GM19328 (cell line): ENCODE data around the gene ADK.
"Not testable (repeated sequence)": the region's sequence is repeated elsewhere in the genome, so short reads cannot be mapped to it uniquely, and the experiment has no call there.

Experiments used
- ATAC-seq: cut with Tn5 transposase; IDR thresholded peaks from one replicate; pipeline ENCODE4 v1.9.1; 2021; ENCODE audit warnings: mild to moderate bottlenecking, moderate library complexity; ENCODE audit not compliant: unreplicated experiment

The ADK gene

DNA sequence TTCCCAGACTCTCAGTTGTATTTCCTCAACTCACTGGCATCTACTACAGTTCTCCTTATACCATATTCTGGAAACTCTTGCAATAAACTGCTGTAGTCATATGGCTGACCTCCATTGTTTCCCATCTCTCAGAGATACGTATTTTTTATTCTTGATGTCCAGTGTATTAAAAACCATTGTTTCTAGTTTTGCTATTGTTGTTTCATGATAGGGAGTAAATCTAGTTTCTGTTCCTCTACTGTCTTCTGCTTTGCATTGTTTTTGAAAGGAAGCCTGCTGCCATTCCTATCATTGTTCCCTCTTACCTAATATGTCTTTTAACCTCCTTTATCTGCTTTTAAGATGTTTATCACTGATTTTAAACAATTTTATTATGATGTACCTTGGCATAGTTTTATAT, 255.0 kb downstream of the ADK start:
- ATAC-seq: no peak

DNA sequence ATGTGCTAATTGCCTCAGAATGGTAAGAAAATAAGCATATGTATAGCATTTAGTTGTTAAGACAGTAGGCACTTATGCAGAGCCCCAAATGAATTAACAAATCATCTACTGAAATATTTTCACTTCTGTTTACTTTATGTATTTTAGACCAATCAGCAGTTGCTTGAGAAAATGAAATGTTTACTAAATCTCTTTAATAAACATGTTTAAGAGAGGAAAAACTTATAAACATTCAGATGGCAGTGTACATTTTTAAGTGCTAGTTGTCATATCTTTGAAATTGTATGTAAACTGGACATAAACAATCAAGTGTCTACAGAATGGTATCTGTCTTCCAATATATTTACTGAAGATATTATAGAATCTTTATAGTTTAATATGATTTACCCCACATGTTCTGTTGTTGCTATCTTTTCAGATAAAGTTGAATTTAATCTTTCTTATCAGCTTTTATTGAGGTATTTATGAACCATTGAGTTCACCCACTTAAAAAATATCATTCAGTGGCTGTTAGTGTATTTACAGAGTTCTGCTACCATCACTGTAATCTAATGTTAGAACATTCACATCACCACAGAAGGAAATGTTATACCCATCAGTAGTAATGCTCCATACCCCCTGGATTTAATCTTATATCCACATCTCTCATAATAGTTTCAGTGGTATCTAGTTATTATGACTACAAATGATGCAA, 264.3 kb downstream of the ADK start:
- ATAC-seq: no peak

DNA sequence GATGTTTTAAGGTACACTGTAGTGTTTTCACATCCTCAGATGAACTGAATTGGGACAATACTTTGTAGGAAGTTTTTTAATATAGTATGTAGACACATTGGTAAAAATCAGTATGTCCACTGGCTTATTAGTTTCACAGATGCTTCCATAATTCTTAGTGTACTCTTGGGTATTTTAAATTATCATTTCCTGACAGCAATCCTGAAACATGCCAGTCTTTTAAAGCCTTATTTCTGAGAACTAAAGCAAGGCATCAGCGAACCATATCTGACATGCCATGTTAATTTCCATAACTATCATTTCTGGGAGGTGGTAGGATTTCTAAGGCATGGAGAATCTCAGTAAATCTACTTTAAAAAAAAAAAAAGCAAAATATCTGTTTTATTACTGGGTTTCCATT, 266.4 kb downstream of the ADK start:
- no peak for ATAC-seq

DNA sequence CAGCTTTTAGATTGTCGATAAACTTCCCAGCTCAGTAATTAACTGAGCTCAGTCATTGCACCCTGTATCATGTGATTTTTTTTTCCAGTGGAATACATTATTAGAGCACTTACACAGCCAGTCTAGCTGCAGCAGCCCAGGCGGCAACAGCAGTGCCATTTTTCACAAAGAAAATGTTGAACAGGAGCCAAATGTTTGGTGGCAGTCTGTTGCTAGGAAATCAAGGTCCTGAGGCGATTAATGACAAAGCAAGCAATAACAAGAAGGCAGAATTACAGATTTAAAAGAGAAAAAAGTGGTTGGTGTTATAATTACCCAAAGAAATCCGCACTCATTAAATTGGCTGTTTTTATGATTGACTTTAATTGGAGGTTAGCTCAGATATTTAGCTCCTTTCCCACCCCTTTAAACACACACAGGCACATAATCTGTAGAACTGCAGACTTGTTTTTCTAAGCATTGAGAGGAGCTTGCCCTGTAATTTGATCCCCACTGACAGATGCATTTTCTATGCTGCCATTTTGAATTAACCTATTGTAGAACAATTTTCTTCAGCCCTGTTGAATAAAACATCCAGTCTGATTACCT, 267.4 kb downstream of the ADK start:
- ATAC-seq: no peak

DNA sequence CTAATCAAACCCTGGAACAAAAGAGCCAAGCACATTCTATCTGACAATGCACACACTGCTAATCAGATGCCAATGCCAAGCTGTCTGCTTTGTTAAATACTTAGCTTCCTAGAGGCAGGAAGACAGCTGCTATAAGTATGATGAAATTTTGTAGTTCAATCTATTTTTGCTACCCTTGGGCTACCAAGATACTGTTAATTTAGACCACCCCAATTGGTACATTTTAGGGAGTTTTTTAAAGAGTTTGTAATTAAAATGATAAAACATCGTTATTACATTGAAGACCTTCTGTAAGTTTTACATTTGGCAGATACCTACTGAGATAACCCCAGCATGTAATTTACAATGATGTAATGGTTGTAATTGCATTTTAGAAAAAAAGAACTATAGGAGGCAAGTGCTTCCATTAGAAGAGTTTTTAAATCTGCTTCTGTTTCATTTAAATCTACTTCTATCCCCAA, 268.5 kb downstream of the ADK start:
- no peak for ATAC-seq

DNA sequence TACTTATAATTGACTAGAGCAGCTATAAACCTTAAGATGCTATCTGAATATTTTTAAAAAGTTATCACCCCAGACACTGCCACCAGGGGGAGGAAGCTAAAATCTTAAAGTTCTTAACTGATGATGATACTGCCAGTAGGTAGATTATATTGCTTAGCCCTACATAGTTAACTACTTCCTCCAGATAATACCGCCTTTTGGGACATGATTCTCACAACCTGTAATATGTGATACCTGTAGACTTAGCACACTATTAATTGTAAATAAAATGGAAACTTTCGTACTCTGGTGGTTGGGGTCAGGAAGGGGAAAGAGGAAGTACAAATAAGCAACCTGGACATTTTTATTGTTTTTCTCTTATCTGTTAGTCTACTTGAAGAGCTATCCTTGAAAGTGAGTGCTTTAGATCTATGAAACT, 268.9 kb downstream of the ADK start:
- no peak for ATAC-seq

DNA sequence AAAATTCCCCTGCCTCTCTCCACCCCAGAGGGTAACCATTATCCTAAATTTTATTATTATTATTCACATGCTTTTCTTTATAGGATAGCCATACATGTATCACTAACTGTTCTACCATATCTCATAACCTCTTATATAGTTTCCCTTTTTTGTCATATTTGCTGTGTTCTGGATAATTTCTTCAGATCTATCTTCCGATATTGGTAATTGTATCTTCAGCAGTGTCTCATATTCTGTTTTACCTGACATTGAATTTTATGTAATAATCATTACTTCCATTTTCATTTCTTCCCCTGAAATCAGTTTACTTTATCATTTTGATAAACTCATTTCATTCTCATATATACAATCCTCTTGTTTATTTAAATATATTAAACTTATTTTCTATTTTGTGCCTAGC, 273.5 kb downstream of the ADK start:
- ATAC-seq: no peak

DNA sequence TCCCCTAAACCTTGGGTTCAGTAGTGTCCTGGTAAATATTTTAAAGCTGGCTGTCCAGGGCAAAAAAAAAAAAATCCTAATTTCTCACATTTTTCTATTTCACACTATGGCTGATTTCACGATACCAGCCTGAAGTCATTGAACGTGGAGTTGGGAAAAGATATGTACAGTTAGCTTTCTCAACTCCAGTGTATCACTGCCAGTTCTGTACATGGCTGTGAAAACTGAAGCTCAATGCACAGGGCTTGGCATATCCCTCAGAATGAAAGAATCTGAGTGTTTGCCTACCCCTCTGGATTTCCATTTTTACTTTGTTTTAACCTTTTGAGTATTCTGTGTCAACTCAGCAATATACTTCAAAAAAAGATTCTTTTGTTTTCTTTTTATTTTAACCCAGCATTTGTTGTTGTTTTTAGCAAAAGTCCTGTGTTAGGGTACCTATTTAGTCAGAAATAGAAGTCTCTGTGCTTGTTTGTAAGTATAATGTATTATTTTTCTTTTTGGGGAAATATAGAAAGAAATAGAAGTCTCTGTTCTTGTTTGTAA, 274.5 kb downstream of the ADK start:
- no peak for ATAC-seq

DNA sequence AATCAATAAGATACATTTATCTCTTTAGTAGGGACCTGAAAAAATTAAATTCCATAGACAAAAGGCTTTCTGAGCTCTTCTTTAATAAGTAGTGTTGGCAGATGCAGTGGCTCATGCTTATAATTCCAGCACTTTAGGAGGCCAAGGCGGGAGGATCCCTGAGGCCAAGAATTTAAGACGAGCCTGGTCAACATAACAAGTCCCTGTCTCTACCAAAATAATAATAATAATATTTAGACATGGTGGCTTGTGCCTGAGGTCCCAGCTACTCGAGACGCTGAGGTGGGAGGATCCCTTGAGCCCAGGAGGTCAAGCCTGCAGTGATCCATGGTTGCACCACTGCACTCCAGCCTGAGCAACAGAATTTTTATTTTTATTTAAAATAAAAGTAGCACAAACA, 280.8 kb downstream of the ADK start:
- ATAC-seq: no peak

DNA sequence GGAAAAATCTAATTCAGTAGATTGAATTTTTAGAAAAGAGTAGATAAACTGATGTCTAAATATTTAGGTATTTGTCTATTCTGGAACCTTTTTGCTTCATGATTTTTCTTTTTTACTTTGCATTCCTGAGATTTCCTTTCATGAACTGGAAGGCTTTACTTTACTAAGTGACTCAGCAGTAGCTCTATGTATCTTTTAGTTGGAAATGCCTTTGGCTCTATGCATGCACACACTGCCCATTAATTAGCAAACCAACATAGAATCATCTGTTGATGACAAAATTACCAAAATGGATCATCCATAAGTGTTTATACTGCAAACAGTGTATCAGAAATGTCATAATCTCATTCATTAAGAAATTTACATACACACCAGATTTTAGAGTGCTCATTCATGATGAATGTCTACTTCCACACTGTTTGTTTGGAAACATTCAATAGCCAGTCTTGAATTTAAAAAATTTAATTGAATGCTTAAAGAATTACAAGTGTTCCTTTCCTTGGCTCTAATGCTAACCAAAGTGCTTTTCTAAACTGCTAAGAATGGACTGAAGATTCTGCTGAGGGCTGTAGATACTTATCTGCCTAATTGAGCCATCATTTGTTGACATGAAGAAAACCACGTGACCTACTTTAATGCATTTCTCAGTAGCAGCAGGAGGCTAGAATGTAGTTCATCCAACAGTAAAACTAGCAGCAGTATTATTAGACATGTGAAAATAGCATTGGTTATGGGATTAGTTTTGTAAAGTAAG, 282.0 kb downstream of the ADK start:
- ATAC-seq: no peak

DNA sequence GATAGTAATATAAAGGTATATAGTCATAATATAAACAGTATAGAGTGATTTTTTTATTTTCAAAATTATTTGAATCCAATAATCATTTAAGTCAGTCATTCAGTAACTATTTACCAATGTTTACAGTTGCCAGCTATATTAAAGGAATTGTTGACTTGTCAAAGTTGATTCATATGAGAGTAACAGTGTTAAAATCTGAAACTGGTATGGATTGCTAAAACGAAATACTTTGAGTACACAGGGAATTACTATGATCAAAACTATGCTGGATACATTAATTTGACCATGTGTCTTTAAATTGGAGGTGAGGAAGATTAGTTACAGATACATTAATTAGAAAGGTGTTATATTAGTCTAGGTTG, 282.6 kb downstream of the ADK start:
- ATAC-seq: no peak

DNA sequence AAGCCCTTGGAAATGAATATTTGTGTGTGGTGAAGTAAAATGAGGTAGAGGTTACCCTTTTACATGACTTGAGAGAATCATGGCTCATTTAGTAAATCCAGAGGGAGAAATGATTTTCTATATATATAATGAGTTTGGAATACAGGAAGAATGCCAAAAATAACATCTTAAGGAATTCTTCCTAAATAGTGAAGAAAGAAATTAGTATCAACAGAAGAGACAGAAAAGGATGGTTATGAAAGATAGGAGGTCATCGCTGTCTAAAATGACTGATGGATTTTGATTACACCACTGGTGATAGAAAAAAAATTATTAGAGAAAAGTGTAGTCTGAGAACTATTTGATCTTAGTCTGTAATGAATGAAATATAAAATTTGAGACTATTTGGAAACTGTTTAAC, 283.0 kb downstream of the ADK start:
- ATAC-seq: no peak

DNA sequence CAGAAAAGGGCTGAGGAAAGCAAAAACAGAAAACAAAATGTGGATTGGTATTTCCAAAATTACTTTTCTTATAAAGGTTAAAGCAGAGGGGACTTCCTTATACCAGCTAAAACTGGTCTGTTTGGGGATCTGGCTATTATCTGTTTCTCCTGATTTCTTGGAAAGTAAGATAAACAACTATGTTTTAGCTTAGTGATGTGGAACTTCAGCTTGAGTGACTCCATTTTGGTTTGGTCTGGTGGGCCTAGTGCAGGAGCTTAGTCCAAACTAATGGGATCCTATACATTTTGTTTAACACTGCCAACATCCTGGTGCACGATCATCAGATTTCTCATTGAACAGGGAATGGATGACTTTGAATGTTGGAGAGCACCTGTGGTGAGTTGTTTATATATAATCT, 283.5 kb downstream of the ADK start:
- no peak for ATAC-seq

DNA sequence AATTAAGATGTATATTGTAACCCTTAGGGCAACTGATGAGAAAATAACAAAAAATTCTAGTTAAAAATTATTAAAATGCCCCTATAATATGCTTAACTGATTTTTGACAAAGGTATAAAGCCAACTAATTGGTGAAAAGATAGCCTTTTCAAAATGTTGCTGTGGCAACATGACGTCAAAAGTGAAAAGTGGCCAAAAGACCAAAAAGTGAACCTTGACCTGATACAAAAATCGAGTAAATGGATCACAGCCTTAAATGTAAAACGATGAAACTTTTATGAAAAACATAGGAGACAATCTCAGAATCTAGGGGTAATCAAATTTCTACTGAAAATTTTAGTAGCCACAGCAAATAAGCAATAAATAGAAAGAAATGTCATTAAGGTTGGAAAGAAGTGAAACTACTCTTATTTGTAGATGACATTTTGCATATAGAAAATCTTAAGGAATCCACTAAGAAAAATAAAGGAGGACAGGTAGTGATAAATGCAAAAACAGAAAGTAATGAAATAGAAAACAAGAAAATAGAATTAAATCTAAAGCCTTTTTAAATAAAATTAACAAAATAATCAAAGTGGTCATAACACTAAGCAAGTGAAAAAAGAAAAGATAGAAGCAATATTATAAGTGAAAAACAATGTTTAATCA, 285.6 kb downstream of the ADK start:
- no peak for ATAC-seq

DNA sequence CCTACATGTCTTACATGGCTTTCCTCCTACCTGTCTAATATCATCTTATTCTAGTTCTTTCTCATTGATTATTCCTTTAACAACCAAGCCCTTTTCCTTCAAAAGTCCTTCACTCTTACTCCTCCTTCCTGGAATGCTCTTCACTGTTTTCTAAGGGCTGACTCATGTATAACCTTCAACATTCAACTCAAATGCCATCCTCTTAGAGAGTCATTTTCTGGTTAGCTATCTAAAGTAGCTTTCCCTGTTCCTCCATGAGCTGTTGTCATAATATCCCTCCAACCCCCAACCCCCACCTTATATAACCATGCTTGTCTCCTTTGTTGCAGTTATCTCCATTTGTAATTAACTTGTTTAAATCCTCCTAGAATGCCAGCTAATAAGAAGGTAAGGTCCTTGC, 286.8 kb downstream of the ADK start:
- ATAC-seq: no peak

DNA sequence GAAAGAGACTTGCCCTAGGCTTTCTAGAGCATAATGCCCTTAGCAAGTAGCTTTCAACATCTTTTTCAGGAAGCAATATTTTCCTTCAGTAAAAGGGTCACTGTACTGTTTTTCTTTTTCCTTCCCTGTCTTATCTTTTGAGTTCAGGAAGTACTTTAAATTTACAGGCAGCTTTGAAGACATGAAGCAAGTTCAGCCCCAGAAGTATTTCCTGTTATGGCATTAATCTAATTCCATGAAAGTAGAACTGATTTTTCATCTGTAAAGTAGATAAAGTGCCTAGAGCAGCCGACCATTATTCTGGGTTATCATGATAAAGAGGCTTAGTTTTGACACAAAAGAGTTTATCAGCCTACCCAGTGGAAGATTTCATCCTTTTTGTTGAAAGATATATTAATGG, 288.2 kb downstream of the ADK start:
- no peak for ATAC-seq

DNA sequence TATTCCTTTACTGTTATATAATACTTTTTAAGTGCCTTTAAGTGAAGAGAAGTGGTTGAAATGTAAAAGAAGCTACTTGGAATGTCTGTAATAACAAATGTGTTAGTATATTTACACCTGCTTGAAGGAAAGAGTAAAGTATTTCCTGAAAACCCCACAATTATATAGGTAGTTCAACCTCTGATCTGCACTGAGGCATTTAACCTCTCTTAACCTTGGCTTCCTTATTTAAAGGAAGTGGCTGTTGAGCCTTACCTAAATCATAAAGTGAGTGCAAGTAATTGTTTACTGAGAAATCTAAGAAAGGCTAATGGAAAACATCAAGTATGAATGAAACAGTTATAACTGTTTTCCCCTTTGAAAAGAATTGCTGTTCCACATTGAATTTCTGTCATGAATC, 294.5 kb downstream of the ADK start:
- ATAC-seq: no peak

DNA sequence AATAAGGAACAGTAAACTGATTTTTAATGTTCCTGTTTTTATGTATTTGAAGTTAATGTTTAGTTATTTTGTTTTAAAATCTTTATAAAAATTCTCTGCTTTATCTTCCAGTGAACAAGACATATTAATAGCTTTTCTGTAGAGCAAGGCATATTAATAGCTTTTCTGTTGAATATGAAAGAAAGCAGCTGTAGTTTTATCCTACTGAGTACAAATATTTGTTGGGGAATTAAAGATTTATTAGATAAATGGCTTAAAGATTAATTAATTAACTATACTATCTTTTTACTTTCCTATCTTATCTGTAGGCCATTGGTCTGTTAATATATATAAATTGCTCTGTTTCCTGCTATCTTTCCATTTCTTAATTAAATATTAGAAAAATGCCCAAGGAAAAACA, 299.6 kb downstream of the ADK start:
- ATAC-seq: no peak

DNA sequence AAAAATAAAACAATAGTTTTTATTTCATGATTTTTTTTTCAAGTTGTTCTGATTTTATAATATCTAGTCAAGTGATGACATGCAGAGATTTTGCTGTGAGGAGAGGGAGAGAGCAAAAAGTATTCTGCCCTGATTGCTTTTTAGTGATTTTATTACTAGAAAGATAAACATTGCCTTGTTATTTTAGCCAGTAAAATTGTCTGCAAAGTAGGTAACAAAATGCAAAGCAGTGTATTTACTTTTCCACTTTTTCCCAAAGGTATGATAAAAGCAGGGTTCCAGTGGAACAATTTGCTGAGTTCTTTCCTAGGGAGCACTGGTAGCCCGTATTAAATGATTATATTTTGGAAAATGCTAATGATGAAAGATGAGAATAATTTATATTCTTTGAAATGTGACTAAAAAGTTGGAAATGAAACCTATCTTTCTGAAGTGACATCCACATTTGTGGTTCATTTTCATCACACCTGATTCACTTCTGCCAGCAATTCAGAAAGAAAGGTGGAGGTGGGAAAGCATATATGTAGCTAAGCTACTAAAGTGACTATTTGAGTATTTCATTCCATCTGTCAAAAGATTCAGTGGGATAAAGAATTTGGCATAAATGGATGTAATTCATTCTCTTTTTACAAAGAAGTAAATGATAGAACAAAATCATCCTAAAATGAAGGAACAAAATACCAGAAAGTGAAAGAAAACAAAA, 300.3 kb downstream of the ADK start:
- ATAC-seq: no peak

DNA sequence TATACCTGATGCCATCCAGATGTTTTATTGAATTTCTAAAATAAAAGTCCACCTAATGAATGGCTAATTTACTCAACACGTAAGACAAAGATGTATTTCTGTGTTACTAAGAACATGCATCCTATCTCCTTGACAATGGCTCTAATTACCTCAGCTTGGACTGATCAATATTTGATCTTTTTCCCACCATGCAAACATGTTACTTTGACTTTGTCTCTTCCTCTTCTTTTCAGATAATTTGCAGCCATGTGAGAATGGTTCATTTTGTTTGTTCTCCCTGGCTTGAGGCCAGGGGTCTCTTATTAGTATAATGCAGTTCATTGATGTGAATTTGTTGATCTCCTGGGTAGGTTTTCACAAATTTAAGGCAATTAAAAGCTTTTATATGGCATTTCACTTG, 302.1 kb downstream of the ADK start:
- ATAC-seq: no peak

DNA sequence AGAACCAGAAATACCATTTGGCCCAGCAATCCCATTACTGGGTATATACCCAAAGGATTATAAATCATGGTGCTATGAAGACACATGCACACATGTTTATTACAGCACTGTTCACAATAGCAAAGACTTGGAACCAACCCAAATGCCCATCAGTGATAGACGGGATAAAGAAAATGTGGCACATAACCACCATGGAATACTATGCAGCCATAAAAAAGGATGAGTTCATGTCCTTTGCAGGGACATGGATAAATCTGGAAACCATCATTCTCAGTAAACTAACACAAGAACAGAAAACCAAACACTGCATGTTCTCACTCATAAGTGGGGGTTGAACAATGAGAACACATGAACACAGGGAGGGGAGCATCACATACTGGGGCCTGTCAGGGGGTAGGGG, 306.5 kb downstream of the ADK start:
- not testable (repeated sequence) for ATAC-seq
